GM19025 (cell line): ENCODE results near the gene TNFRSF13B.

ENCODE experiments used
- ATAC-seq: cut with Tn5 transposase; IDR thresholded peaks from one replicate; pipeline ENCODE4 v1.9.1; 2021; ENCODE audit warnings: mild to moderate bottlenecking, low read depth, moderate library complexity; ENCODE audit not compliant: unreplicated experiment

The TNFRSF13B gene

DNA sequence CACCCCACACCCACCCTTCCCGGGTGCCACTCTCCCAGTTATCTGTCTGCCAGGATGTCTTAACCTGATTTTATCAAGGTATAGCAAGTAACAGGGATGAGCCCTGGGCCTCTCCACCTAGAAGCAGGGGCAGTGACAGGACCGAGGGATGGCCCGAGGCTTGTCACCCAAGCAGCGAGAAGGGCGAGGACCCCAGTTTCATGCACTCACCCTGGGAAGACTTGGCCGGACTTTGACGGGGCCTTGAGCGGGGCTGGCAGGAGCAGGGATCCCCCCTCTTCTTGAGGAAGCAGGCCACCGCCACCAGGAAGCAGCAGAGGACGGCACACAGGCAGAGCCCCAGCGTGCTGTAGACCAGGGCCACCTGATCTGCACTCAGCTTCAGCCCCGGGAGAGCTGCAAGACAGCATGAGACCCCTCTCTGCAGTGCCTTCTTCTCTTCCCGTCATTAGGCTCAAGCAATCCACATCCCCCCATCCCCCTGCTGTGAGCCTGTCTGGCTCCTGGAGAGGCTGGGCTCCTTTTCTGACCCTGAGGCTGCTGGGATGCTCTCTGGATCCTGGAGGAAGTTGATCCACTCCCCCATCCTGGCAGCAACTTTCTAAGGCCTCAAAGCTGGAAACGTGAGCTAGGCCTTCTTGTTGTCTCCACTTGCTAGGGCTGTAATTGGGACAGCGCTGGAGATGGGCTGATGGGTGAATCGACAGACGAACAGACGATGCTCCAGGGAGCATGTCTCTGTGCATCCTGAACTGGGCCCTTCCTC, 31.6 kb downstream of the TNFRSF13B start:
- no peak for ATAC-seq

GRCh38 chr17:16939606-16940115, 32.3 kb downstream of the TNFRSF13B start:
- ATAC-seq, result no peak

- ATAC-seq, result no peak
Observed at GRCh38 chr17:16939208-16939576, 32.7 kb downstream of the TNFRSF13B start.

DNA sequence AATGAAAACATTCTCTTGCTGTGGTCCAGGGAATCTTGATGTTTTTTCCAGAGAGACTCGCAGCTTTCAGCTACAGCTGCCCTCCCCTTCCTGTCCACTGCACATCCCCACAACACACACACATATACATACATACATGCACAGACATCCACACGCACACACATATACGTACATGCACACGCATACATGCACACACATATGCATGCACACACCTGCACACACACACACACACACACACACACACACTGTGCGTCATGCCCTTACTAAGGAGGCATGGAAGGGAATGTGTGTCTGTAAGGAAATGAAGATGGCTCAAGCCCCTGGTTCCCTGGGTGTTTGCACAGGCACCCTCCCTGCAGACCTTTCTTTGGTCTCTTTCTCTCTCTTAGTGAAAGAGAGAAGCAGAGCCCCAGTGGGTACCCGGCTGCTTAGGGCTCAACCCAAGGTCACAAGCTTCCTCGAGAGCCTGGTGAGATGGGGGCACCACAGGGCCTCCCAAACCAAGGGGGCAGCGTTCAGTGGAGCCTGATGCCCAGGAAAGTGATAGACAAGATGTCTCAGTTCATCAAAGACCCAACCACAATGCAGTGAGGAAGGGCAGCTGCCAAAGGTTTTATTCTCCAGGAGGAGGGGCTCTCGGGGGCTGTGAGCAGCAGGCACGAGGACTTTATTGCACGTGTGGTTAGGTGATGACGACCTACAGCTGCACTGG, 33.3 kb downstream of the TNFRSF13B start:
- ATAC-seq, result no peak

GRCh38 chr17:16938031-16938430, 33.9 kb downstream of the TNFRSF13B start:
- ATAC-seq, result no peak

- no peak for ATAC-seq
Observed at GRCh38 chr17:16937431-16937830, 34.5 kb downstream of the TNFRSF13B start.

GRCh38 chr17:16936536-16937310, 35.2 kb downstream of the TNFRSF13B start:
- ATAC-seq, result no peak

DNA sequence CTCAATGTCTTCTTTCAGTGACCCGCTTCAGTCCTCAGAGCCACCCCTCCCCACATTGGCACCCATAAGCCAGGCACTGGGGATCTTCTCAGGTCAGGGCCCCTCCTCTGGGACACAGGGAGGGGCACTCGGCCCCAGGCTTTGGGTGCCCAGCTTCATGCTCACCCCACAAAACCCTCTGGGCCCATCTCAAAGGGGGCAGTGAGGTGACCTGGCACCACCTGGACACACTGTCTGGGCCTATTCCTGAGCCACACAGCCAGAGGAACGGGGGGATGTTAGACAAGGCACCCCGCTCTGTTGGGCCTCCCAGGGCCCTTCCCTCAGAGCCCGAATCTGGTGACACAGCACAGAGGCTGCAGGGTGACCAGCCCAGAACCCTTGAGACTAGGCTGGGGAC, 36.1 kb downstream of the TNFRSF13B start:
- no peak for ATAC-seq

GRCh38 chr17:16935241-16935663, 36.7 kb downstream of the TNFRSF13B start:
- no peak for ATAC-seq

DNA sequence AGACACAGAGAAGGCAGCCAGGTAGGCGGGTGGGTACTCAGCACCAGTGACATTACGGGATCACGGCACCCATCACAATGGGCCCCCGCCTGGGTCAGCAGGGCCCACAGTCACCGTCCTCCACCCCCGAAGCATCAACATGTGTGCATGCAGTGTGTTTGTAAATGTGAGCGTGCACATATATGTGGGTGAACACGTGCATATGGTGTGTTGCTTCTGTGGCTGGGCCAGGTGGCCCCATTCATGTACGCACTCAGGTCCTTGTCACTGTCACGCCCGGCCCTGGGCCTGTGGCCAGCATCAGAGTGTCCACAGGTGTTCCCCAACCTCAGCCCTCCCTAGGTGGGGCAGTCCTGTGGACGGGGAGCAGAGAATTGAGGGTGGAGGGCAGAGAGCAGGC, 37.1 kb downstream of the TNFRSF13B start:
- no peak for ATAC-seq

DNA sequence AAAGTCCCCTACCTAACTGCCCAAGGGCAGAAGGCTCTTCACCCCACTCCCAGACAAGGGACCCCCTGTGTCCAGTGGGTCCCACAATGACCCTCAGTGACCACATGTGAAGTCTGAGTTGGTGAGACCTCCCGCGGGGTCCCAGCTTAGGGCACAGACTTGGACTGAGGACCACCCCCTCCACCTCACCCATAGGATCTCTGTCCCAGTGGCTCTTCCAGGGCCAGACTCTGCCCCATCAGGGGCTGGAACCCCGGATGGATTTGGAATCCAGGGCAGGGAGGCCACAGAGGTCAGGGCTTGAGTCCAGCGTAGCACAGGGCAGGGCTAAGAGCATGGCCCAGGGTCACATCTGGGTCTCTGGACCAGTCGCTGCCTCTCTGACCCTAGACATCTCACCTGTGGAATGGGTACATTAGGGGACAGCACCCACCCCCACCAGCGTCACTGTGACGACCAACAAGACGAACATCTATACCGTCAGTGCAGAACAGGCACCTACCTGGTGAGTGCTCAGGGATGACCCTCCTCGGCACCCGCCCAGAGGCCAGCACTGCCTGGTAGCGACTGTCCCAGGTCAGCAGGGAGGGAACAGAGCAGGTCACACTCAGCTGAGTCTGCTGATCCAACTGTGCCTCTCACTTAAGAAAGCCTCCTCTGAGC, 37.7 kb downstream of the TNFRSF13B start:
- no peak for ATAC-seq

GRCh38 chr17:16933317-16934132, 38.4 kb downstream of the TNFRSF13B start:
- no peak for ATAC-seq

DNA sequence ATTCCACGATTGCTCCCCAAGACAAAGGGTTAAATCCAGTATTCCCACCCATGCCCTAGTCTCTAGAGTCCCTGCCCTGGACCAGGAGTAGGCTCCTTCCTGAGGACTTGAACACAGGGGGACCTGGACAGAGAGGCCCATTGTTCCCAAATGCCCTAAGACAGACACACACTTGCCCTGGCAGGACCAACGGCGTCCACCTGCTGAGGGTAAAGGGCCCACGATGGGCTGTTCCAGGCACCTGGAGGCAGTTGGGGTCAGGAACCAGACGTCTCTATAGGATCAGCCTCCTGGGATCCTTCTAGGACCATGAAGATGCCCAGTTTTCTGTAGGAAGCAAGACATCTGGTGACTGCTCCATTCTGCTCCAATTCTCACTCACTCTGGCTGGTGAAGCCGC, 39.3 kb downstream of the TNFRSF13B start:
- no peak for ATAC-seq

DNA sequence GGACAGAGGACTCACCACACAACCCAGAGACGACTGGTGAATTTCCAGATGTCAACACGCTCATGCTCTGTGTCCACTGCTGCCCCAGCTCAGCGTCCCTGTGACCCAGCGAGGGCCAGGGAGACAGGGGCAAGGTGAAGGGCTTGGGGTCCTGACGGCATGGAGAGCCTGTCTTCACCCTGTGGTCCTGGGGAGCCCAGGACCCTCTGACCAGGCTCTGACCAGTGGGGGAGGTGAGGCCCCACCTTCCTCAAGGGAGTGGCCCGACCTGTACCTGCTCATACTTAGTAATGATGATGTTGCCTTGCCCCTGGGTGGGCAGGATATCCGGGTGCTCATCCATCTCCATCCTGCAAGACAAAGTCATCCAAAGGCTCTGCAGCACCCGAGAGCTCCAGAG, 39.8 kb downstream of the TNFRSF13B start:
- ATAC-seq, result no peak

DNA sequence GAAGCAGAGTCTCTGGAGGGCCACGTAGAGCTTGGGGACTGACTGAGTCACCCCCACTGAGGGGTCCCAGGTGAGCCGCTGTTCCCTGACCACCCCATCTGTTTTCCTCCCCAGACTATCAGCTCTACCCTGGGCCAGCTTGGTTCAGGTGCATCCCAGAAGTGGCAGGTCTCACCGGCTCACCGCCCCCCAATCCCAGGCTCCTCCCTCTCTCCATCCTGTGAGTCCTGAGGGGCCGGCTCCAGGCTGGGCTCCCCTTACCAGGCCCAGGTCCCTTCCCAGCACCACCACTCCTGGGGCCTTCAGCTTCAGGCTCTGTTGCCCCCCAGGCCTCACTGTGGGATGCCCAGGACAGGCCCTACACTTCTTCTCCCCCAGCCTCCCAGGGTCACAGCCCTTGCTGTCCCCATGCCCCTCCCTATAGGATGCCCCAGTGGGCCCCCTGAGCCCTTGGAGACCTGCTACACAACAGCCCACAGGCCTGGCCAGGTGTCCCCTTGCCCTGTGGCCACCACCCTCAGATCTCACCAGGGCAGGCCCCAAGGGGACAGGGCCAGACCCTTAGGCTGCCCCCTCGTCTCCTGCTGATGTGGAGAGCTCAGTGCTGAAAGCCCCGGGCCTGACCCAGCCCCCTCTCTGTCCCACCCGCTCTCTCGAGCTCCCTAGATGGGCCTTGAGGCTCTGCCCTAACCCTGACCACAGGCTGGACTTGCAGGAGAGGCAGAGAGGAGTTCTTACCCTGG, 40.4 kb downstream of the TNFRSF13B start:
- ATAC-seq, result no peak

DNA sequence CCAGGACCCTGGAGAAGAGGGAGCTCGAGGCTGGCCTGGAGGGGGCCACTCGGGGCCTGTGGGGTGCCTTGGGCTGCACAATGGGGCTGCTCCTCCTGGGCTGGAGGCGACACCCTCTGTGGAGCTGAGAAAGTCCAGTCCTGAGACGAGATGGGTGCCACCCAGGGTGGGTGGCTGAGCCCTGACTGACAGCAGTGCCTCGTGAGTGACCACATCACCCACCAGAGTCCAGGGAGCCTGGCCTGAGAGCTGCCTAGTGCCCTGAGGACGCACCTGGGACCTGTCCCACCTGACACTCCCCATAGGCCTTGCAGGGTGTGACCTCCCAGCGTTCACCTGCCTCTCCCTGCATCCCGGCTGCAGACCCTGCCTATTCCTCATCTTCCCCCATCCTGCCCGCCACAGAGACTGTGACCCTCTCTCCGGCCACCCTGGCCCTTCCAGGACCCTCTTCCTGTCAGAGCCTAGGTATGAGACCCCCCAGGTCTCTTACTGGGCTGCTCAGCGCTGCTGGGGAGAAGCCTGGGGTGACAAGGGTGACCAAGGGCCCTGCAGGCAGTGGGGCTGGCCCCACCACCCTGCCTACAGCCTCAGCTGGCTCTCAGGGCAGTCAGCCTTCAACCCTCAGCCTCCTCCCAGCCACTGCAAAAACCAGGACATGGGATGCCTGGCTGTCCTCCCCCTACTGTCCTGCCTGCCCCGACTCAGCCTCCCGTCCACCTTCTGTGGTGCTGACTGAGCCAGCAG, 41.2 kb downstream of the TNFRSF13B start:
- ATAC-seq, result no peak

GRCh38 chr17:16929757-16930520, 42.0 kb downstream of the TNFRSF13B start:
- ATAC-seq, result no peak
